Peyer's patch (tissue), 4 donors: ENCODE data around the gene GLIS1. TPM values are rescaled to one million over a fixed set of nuclear protein-coding genes. Genes with fewer than 3 reads are reported as not detected.

ENCODE experiments used
- DNase-seq, 3 donors: peaks; one replicate each; pipeline ENCODE4 v3.0.0-alpha.2; 2017 to 2019
- H3K27ac ChIP-seq, 4 donors: fragments of 200-600 bp; sonication (generic); one replicate each; pipeline ENCODE4 v1.5.1; 2016 to 2019
- H3K27me3 ChIP-seq, 2 donors: fragments of 200-600 bp; sonication (generic); one replicate each; pipeline ENCODE4 v1.5.1; 2019
- H3K36me3 ChIP-seq, 3 donors: fragments of 200-600 bp; sonication (generic); one replicate each; pipeline ENCODE4 v1.5.1; 2016 to 2019
- H3K4me1 ChIP-seq, 4 donors: fragments of 200-600 bp; sonication (generic); one replicate each; pipeline ENCODE4 v1.5.1; 2016 to 2019
- H3K4me3 ChIP-seq, 4 donors: fragments of 200-600 bp; sonication (generic); 1 replicate in 3 of 4; 2 replicates in 1 of 4; pipeline ENCODE4 v1.5.1; 2016 to 2019; ENCODE audit warnings: mild to moderate bottlenecking in 1 of 4
- H3K9me3 ChIP-seq, 4 donors: fragments of 200-600 bp; sonication (generic); one replicate each; pipeline ENCODE4 v1.5.1; 2016 to 2019; ENCODE audit warnings: mild to moderate bottlenecking in 1 of 4
- CTCF ChIP-seq, 6 experiments: fragments of 450-650 bp in 4 of 6; fragments of 200-600 bp in 2 of 6; sonication (generic) in 1 of 6; IDR thresholded peaks; one replicate each; pipeline ENCODE4 v1.5.1; 2017 to 2019; ENCODE audit warnings: antibody characterized with exemption in 6 of 6, mild to moderate bottlenecking in 3 of 6, moderate library complexity in 1 of 6
- POLR2A ChIP-seq, 2 donors: fragments of 450-650 bp; IDR thresholded peaks; one replicate each; pipeline ENCODE4 v1.5.1; 2017; ENCODE audit warnings: antibody characterized with exemption in 2 of 2, mild to moderate bottlenecking in 2 of 2, moderate library complexity in 2 of 2
- total RNA-seq, 4 donors: library from RNA; depleted of rRNA; stranded (reverse); fragments of >200 nt; gene quantifications; one replicate each; pipeline ENCODE4 v1.1.0, GENCODE V29; 2016

The GLIS1 gene
- total RNA-seq, 4 donors from 2014 or later, result 0.54 to 1.7 (median 0.66) TPM; not detected in 1

GRCh38 chr1:53553734-53554509, 185.0 kb downstream of the GLIS1 start:
- H3K36me3 ChIP-seq, result no peaks in the 10 kb centered on the region
- DNase-seq, result peak in 2 of 3 donors; percentile 25 to 28

GRCh38 chr1:53552981-53553733, 185.8 kb downstream of the GLIS1 start:
- H3K27me3 ChIP-seq, result no peaks in the 10 kb centered on the region
- no peak overlapping the region for H3K4me3 ChIP-seq
- H3K36me3 ChIP-seq, result no peaks in the 10 kb centered on the region
- H3K27ac ChIP-seq, result no peak overlapping the region
- TF ChIP-seq POLR2A (IDR thresholded peaks at IDR 0.05), result no peak
- TF ChIP-seq CTCF (IDR thresholded peaks at IDR 0.05), result no peak
- DNase-seq, result peak in 2 of 3 donors; percentile 28 to 32
- no peaks in the 10 kb centered on the region for H3K4me1 ChIP-seq
- H3K9me3 ChIP-seq, result no peaks in the 10 kb centered on the region

More at GRCh38 chr1:53553734-53554509, 185.0 kb downstream of the GLIS1 start:
- no peak overlapping the region for H3K27ac ChIP-seq
- H3K27me3 ChIP-seq, result no peaks in the 10 kb centered on the region
- H3K4me3 ChIP-seq, result no peak overlapping the region
- H3K4me1 ChIP-seq, result no peaks in the 10 kb centered on the region
- TF ChIP-seq CTCF (IDR thresholded peaks at IDR 0.05), result no peak
- TF ChIP-seq POLR2A (IDR thresholded peaks at IDR 0.05), result no peak
- no peaks in the 10 kb centered on the region for H3K9me3 ChIP-seq

GRCh38 chr1:53552146-53552861, 186.7 kb downstream of the GLIS1 start:
- Histone ChIP-seq H3K27me3 (no peaks in the 10 kb centered on the region), H3K9me3 (no peaks in the 10 kb centered on the region), H3K27ac (no peak overlapping the region), H3K36me3 (no peaks in the 10 kb centered on the region), H3K4me1 (no peaks in the 10 kb centered on the region), H3K4me3 (no peak overlapping the region)
- peak in 2 of 3 donors; percentile 18 to 23 for DNase-seq
- no peak for TF ChIP-seq POLR2A (IDR thresholded peaks at IDR 0.05)
- TF ChIP-seq CTCF (IDR thresholded peaks at IDR 0.05), result no peak

GRCh38 chr1:53551428-53551995, 187.5 kb downstream of the GLIS1 start:
- DNase-seq, result peak in 2 of 3 donors; percentile 23 to 37
- Histone ChIP-seq H3K4me3 (no peak overlapping the region), H3K36me3 (no peaks in the 10 kb centered on the region), H3K27me3 (no peaks in the 10 kb centered on the region), H3K9me3 (no peaks in the 10 kb centered on the region), H3K27ac (no peak overlapping the region), H3K4me1 (no peaks in the 10 kb centered on the region)
- TF ChIP-seq CTCF (IDR thresholded peaks at IDR 0.05), result no peak
- no peak for TF ChIP-seq POLR2A (IDR thresholded peaks at IDR 0.05)

- Histone ChIP-seq H3K36me3 (no peaks in the 10 kb centered on the region), H3K9me3 (no peaks in the 10 kb centered on the region), H3K27me3 (no peaks in the 10 kb centered on the region), H3K4me1 (no peaks in the 10 kb centered on the region), H3K4me3 (no peak overlapping the region), H3K27ac (no peak overlapping the region)
- TF ChIP-seq CTCF (IDR thresholded peaks at IDR 0.05) (no peak), POLR2A (IDR thresholded peaks at IDR 0.05) (no peak)
- DNase-seq, result peak in 1 of 3 donors; percentile 18
Observed at GRCh38 chr1:53550201-53550741, 188.7 kb downstream of the GLIS1 start.
